Prostate gland (tissue), 2 donors: Measurements from ENCODE around the gene TMC1. TPM values are rescaled to one million over a fixed set of nuclear protein-coding genes. Genes with fewer than 3 reads are reported as not detected.

Experiments
- DNase-seq: peaks from one replicate; pipeline ENCODE4 v3.0.0-alpha.2; 2019; ENCODE audit warnings: low spot score
- H3K27ac ChIP-seq, 2 donors: fragments of 200-600 bp; sonication (generic); 2 replicates each; pipeline ENCODE4 v1.5.1; 2017 to 2019
- H3K27me3 ChIP-seq: fragments of 200-600 bp; sonication (generic); replicated peaks from 2 replicates; pipeline ENCODE4 v1.5.1; 2019; ENCODE audit not compliant: insufficient read depth
- H3K36me3 ChIP-seq, 2 donors: fragments of 200-600 bp; sonication (generic); 1 replicate in 1 of 2; 2 replicates in 1 of 2; pipeline versions ENCODE4 v1.5.1 to v1.8.1; 2017 to 2019
- H3K4me1 ChIP-seq: fragments of 200-600 bp; sonication (generic); replicated peaks from 2 replicates; pipeline ENCODE4 v1.5.1; 2019
- H3K4me3 ChIP-seq, 2 donors: fragments of 200-600 bp; sonication (generic); 2 replicates each; pipeline ENCODE4 v1.5.1; 2017 to 2019
- H3K9me3 ChIP-seq: fragments of 200-600 bp; sonication (generic); 2 replicates; pipeline ENCODE4 v1.5.1; 2017
- POLR2A ChIP-seq: fragments of 450-650 bp; IDR thresholded peaks from one replicate; pipeline ENCODE4 v1.6.1; 2016; ENCODE audit warnings: antibody characterized with exemption, mild to moderate bottlenecking
- POLR2AphosphoS5 ChIP-seq: sonication (generic); formaldehyde crosslinking; IDR thresholded peaks from one replicate; pipeline ENCODE4 v1.6.1; 2017; ENCODE audit warnings: antibody characterized with exemption
- WGBS: methylation state at CpG from one replicate; pipeline ENCODE4 v1.1.5; 2018; 5-methylcytosine and 5-hydroxymethylcytosine counted together
- intact Hi-C: fragments of 100-400 bp; cut with DNase I; formaldehyde crosslinking; loops from one replicate; pipeline ENCODE4 v1.14.2; 2022
- total RNA-seq, 2 donors: library from RNA; depleted of rRNA; stranded (reverse); fragments of >200 nt; gene quantifications; one replicate each; pipeline ENCODE4 v1.1.0, GENCODE V29; 2016
- TF ChIP-seq, protein P1 (sequence below), 4 experiments: fragments of 200-600 bp in 2 of 4; fragments of 450-650 bp in 2 of 4; sonication (generic) in 2 of 4; IDR thresholded peaks; 1 replicate in 3 of 4; 2 replicates in 1 of 4; pipeline ENCODE4 v1.5.1; 2016 to 2019; ENCODE audit warnings: antibody characterized with exemption in 4 of 4, mild to moderate bottlenecking in 2 of 4, moderate library complexity in 2 of 4

The TMC1 gene
- total RNA-seq, 2 donors from 2014 or later = 3.0 to 5.3 TPM

- TF ChIP-seq POLR2AphosphoS5 (no peak), POLR2A (no peak)
- TF ChIP-seq, protein P1, sequence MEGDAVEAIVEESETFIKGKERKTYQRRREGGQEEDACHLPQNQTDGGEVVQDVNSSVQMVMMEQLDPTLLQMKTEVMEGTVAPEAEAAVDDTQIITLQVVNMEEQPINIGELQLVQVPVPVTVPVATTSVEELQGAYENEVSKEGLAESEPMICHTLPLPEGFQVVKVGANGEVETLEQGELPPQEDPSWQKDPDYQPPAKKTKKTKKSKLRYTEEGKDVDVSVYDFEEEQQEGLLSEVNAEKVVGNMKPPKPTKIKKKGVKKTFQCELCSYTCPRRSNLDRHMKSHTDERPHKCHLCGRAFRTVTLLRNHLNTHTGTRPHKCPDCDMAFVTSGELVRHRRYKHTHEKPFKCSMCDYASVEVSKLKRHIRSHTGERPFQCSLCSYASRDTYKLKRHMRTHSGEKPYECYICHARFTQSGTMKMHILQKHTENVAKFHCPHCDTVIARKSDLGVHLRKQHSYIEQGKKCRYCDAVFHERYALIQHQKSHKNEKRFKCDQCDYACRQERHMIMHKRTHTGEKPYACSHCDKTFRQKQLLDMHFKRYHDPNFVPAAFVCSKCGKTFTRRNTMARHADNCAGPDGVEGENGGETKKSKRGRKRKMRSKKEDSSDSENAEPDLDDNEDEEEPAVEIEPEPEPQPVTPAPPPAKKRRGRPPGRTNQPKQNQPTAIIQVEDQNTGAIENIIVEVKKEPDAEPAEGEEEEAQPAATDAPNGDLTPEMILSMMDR (IDR thresholded peaks at IDR 0.05) = no peak
- no peaks in the 10 kb centered on the region for H3K4me1 ChIP-seq
- no peaks in the 10 kb centered on the region for H3K9me3 ChIP-seq
- H3K36me3 ChIP-seq = no peaks in the 10 kb centered on the region
- H3K4me3 ChIP-seq = no peak overlapping the region
- intact Hi-C loops = no loop called here
- no peak for DNase-seq
- no peaks in the 10 kb centered on the region for H3K27me3 ChIP-seq
- H3K27ac ChIP-seq = no peak overlapping the region
- 79% methylated on average over 4 of the region's 4 CpGs for WGBS
These were observed 222.4 kb downstream of the TMC1 start for GRCh38 chr9:72743836-72744235.

DNA sequence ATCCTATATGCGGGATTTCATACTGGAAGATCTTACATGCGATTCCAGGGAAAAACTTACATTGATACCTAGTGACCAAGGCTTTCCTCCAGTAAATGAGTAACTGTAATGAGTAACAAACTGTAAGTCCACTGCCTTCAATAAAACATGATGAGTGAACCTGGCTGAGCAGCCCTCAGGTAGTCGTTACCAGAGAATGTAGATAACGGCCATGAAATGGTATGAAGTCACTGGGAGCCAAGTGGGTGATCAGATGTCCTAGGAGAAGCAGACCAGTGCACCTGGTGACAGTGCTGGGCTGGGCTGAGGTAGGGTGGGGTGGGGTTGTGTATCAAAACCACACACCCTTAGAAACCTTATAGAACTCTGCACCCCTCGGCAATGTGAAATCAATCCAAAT lies 227.9 kb downstream of the TMC1 start:
- intact Hi-C loops = no loop called here
- H3K27me3 ChIP-seq = no peaks in the 10 kb centered on the region
- 90% methylated on average over 5 of the region's 5 CpGs for WGBS
- no peak overlapping the region for H3K4me3 ChIP-seq
- no peak overlapping the region for H3K27ac ChIP-seq
- no peak for TF ChIP-seq POLR2A
- TF ChIP-seq POLR2AphosphoS5 = no peak
- TF ChIP-seq, protein P1 (IDR thresholded peaks at IDR 0.05) = no peak
- H3K4me1 ChIP-seq = no peaks in the 10 kb centered on the region
- no peaks in the 10 kb centered on the region for H3K36me3 ChIP-seq
- DNase-seq = no peak
- H3K9me3 ChIP-seq = no peaks in the 10 kb centered on the region

DNA sequence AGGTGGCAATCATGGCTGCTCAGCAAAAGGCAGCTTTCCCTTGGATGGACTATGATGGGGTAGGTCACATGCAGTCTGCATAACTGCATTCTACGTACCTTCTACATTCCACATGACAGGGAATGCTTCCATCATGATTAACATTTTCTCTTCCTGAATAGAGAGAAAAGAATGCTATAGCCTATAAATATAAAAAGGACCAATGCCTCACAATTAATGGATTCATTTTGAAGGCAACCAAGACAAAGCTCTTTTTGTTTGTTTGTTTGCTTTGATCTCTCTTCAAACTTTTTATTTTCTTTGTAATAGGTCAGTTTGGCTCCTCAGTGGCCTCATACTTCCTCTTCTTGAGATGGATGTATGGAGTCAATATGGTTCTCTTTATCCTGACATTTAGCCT lies 230.1 kb downstream of the TMC1 start:
- no peak for DNase-seq
- Histone ChIP-seq H3K4me1 (no peaks in the 10 kb centered on the region), H3K4me3 (no peak overlapping the region), H3K9me3 (no peaks in the 10 kb centered on the region), H3K27ac (no peak overlapping the region), H3K36me3 (no peaks in the 10 kb centered on the region), H3K27me3 (no peaks in the 10 kb centered on the region)
- TF ChIP-seq POLR2AphosphoS5 (no peak), POLR2A (no peak)
- TF ChIP-seq, protein P1 (IDR thresholded peaks at IDR 0.05) = no peak
- 62% methylated on average over 1 of the region's 1 CpG for WGBS
- intact Hi-C loops = loop anchor here (5.0 kb wide), 1 partner anchor 469 kb away; no protein-coding TSS in a partner anchor

GRCh38 chr9:72753266-72753893 lies 232.0 kb downstream of the TMC1 start:
- Histone ChIP-seq H3K27ac (no peak overlapping the region), H3K36me3 (no peaks in the 10 kb centered on the region), H3K9me3 (no peaks in the 10 kb centered on the region), H3K4me3 (no peak overlapping the region), H3K27me3 (no peaks in the 10 kb centered on the region), H3K4me1 (no peaks in the 10 kb centered on the region)
- 46% methylated on average over 8 of the region's 8 CpGs for WGBS
- intact Hi-C loops = loop anchor here (5.0 kb wide), 1 partner anchor 471 kb away; no protein-coding TSS in a partner anchor
- TF ChIP-seq, protein P1 (IDR thresholded peaks at IDR 0.05) = peak in 2 of 4 experiments; percentile 38 to 43
- TF ChIP-seq POLR2AphosphoS5 = no peak
- no peak for DNase-seq

DNA sequence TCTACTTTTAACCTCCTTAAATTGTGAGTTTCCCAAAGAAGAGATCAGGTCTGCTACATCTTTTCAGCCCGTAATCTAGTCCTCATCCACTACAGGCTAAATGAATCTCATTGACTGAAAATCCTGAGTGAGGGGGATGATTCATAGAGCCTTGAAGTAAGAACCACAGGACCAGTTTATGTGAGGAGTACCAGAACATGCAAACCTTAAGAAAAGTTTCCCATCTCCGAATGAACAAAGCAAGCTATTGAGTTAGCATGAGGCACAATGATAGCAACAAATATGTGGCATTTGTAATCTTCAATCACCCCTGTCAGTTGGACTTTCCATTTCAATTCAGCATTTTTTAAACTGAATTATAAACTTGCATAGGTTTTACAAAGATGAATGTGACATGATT lies 234.4 kb downstream of the TMC1 start:
- no peak for TF ChIP-seq POLR2AphosphoS5
- TF ChIP-seq, protein P1 (IDR thresholded peaks at IDR 0.05) = no peak
- no peak for TF ChIP-seq POLR2A
- intact Hi-C loops = no loop called here
- Histone ChIP-seq H3K27me3 (no peaks in the 10 kb centered on the region), H3K4me1 (no peaks in the 10 kb centered on the region), H3K9me3 (no peaks in the 10 kb centered on the region), H3K27ac (no peak overlapping the region), H3K36me3 (no peaks in the 10 kb centered on the region), H3K4me3 (no peak overlapping the region)
- DNase-seq = no peak
- WGBS = 95% methylated on average over 2 of the region's 2 CpGs
